B cell (primary cell): ENCODE measurements around the gene PTPRG. TPM values are rescaled to one million over a fixed set of nuclear protein-coding genes. Genes with fewer than 3 reads are reported as not detected.

Source experiments
- ATAC-seq: fragments of 200-7000 bp; cut with Tn5 transposase; one replicate; pipeline ENCODE4 v1.10.0; 2021; ENCODE audit warnings: low read depth, mild to moderate bottlenecking, moderate number of reproducible peaks, moderate library complexity
- CTCF ChIA-PET: fragments of 350-600 bp; sonication (Branson Sonifier 250); formaldehyde crosslinking; loops from one replicate; lab custom pipeline; 2021; ENCODE audit warnings: antibody characterized with exemption, inconsistent platforms; lab: Charles Lee
- POLR2A ChIA-PET: fragments of 350-600 bp; sonication (Branson Sonifier 250); formaldehyde crosslinking; loops from one replicate; lab custom pipeline; 2021; ENCODE audit warnings: antibody characterized with exemption; lab: Charles Lee
- DNase-seq: peaks from one replicate; pipeline ENCODE4 v3.0.0; 2013
- H2AFZ ChIP-seq: 2 replicates; pipeline ENCODE4 v1.6.1; 2012; ENCODE audit warnings: mild to moderate bottlenecking, low read depth, low read length; ENCODE audit not compliant: insufficient read depth, poor library complexity, severe bottlenecking
- H3K27ac ChIP-seq, 2 donors: 1 replicate in 1 of 2; 2 replicates in 1 of 2; pipeline ENCODE4 v1.5.1; 2012 to 2013; ENCODE audit warnings: low read length in 2 of 2, mild to moderate bottlenecking in 2 of 2, moderate library complexity in 1 of 2
- H3K27me3 ChIP-seq, 4 experiments: fragments of 200-600 bp in 1 of 4; sonication (generic) in 1 of 4; replicated peaks in 1 of 4; 1 replicate in 2 of 4; 2 replicates in 2 of 4; pipeline versions ENCODE4 v1.6.1 to v1.7.0; 2013 to 2016; ENCODE audit warnings: low read length in 3 of 4, mild to moderate bottlenecking in 2 of 4, mixed read lengths in 1 of 4, moderate library complexity in 1 of 4; ENCODE audit not compliant: insufficient read depth in 4 of 4, control insufficient read depth in 3 of 4; ENCODE audit errors: control extremely low read depth in 1 of 4
- H3K36me3 ChIP-seq, 2 experiments: replicated peaks in 1 of 2; 1 replicate in 1 of 2; 2 replicates in 1 of 2; pipeline versions ENCODE4 v1.6.1 to v1.7.1; 2013; ENCODE audit warnings: low read length in 1 of 2; ENCODE audit not compliant: insufficient read depth in 2 of 2, control insufficient read depth in 1 of 2; ENCODE audit errors: control extremely low read depth in 1 of 2, extremely low read depth in 1 of 2
- H3K4me1 ChIP-seq, 2 donors: fragments of 200-600 bp in 1 of 2; sonication (generic) in 1 of 2; 1 replicate in 1 of 2; 2 replicates in 1 of 2; pipeline versions ENCODE4 v1.5.1 to v1.6.1; 2013 to 2017; ENCODE audit warnings: low read length in 2 of 2; ENCODE audit not compliant: control insufficient read depth in 2 of 2, insufficient read depth in 2 of 2
- H3K4me2 ChIP-seq: replicated peaks from 2 replicates; pipeline ENCODE3; 2012; ENCODE audit warnings: mild to moderate bottlenecking, low read depth, low read length; ENCODE audit not compliant: poor library complexity, severe bottlenecking
- H3K4me3 ChIP-seq, 5 experiments: fragments of 200-600 bp in 1 of 5; sonication (generic) in 1 of 5; 1 replicate in 3 of 5; 2 replicates in 2 of 5; pipeline versions ENCODE4 v1.5.1 to v1.7.0; 2011 to 2016; ENCODE audit warnings: low read length in 4 of 5, mild to moderate bottlenecking in 4 of 5, low read depth in 2 of 5, control low read depth in 1 of 5, moderate library complexity in 1 of 5; ENCODE audit not compliant: insufficient read depth in 1 of 5; ENCODE audit errors: control extremely low read depth in 1 of 5, extremely low read depth in 1 of 5
- H3K79me2 ChIP-seq: fragments of 200-600 bp; sonication (generic); one replicate; pipeline ENCODE4 v1.6.0; 2016; ENCODE audit warnings: low read length; ENCODE audit not compliant: control insufficient read depth, insufficient read depth
- H3K9ac ChIP-seq: fragments of 200-600 bp; sonication (generic); 2 replicates; pipeline ENCODE4 v1.6.1; 2017; ENCODE audit warnings: mild to moderate bottlenecking, low read length, moderate library complexity
- H3K9me3 ChIP-seq, 3 donors: one replicate each; pipeline versions ENCODE4 v1.6.1 to v1.7.1; 2013; ENCODE audit warnings: low read length in 2 of 3; ENCODE audit not compliant: control insufficient read depth in 2 of 3, insufficient read depth in 1 of 3; ENCODE audit errors: control extremely low read depth in 1 of 3
- H4K20me1 ChIP-seq: 2 replicates; pipeline ENCODE4 v1.6.0; 2012; ENCODE audit warnings: mild to moderate bottlenecking, low read length; ENCODE audit not compliant: insufficient read depth, control insufficient read depth, poor library complexity, severe bottlenecking
- H3K27ac Mint-ChIP-seq: one replicate; pipeline ENCODE4 v1.8.0; 2021; ENCODE audit warnings: mixed read lengths
- H3K27me3 Mint-ChIP-seq: one replicate; pipeline ENCODE4 v1.8.0; 2021; ENCODE audit warnings: mixed read lengths
- H3K4me1 Mint-ChIP-seq: one replicate; pipeline ENCODE4 v1.8.0; 2021; ENCODE audit warnings: mixed read lengths
- H3K4me3 Mint-ChIP-seq: one replicate; pipeline ENCODE4 v1.8.0; 2021; ENCODE audit warnings: mixed read lengths
- H3K9me3 Mint-ChIP-seq: one replicate; pipeline ENCODE4 v1.8.0; 2022; ENCODE audit warnings: mixed read lengths; ENCODE audit not compliant: insufficient read depth
- CTCF ChIP-seq: fragments of 200-600 bp; IDR thresholded peaks from one replicate; pipeline ENCODE4 v1.8.0; 2022; ENCODE audit warnings: antibody characterized with exemption, mild to moderate bottlenecking
- EZH2 ChIP-seq: IDR thresholded peaks from 2 replicates; pipeline ENCODE4 v1.6.1; 2012; ENCODE audit warnings: borderline replicate concordance, low read depth, mild to moderate bottlenecking, moderate library complexity, low read length; ENCODE audit not compliant: insufficient read depth, poor library complexity, severe bottlenecking
- WGBS: methylation state at CpG from one replicate; pipeline ENCODE4 v1.1.5; 2013; ENCODE audit warnings: missing lambda C conversion rate; ENCODE audit not compliant: insufficient coverage; 5-methylcytosine and 5-hydroxymethylcytosine counted together
- intact Hi-C: fragments of 100-400 bp; cut with micrococcal nuclease; formaldehyde crosslinking; loops from one replicate; pipeline ENCODE4 v1.10.0; 2022
- polyA plus RNA-seq: library from polyadenylated mRNA; depleted of rRNA; stranded (reverse); fragments of >200 nt; gene quantifications from 2 replicates; pipeline ENCODE4 v1.2.3, GENCODE V29; 2012
- total RNA-seq, 2 donors: library from RNA; stranded (reverse); fragments of 120-200 nt in 1 of 2; gene quantifications; 1 replicate in 1 of 2; 2 replicates in 1 of 2; pipeline versions ENCODE4 v1.2.3 to v1.2.4, GENCODE V29; 2013 to 2022

Gene PTPRG
- total and polyA plus RNA-seq, 2 donors (not counting 1 experiment from before 2014, with no cell fraction given): 0.12 to 1.3 TPM

- DNase-seq (no peak), ATAC-seq (no peak)
- Mint-ChIP-seq H3K9me3 (no peaks in the 10 kb centered on the region), H3K27me3 (no peaks in the 10 kb centered on the region), H3K27ac (no peak overlapping the region), H3K4me1 (no peaks in the 10 kb centered on the region), H3K4me3 (no peak overlapping the region)
- ChIA-PET CTCF (no interaction called here), POLR2A (no interaction called here)
- Histone ChIP-seq H2AFZ (no peak overlapping the region), H4K20me1 (no peaks in the 10 kb centered on the region), H3K4me3 (no peak overlapping the region), H3K9me3 (no peaks in the 10 kb centered on the region), H3K4me2 (no peak overlapping the region), H3K79me2 (no peaks in the 10 kb centered on the region), H3K27ac (no peak overlapping the region), H3K4me1 (no peaks in the 10 kb centered on the region), H3K36me3 (no peaks in the 10 kb centered on the region), H3K9ac (no peak overlapping the region), H3K27me3 (no peaks in the 10 kb centered on the region)
- no peak for TF ChIP-seq CTCF
- no peak for TF ChIP-seq EZH2
- intact Hi-C loops: no loop called here
Observed at GRCh38 chr3:61960976-61961375, 399.6 kb downstream of the PTPRG start.

GRCh38 chr3:61961900-61962299 lies 400.5 kb downstream of the PTPRG start:
- no peaks in the 10 kb centered on the region for H3K9me3 Mint-ChIP-seq
- H3K4me1 Mint-ChIP-seq: no peaks in the 10 kb centered on the region
- H3K9ac ChIP-seq: no peak overlapping the region
- no peaks in the 10 kb centered on the region for H3K36me3 ChIP-seq
- H4K20me1 ChIP-seq: no peaks in the 10 kb centered on the region
- ChIA-PET CTCF (no interaction called here), POLR2A (no interaction called here)
- H3K4me1 ChIP-seq: no peaks in the 10 kb centered on the region
- no peak for TF ChIP-seq CTCF
- TF ChIP-seq EZH2: no peak
- H3K27ac ChIP-seq: no peak overlapping the region
- H3K79me2 ChIP-seq: no peaks in the 10 kb centered on the region
- H3K27me3 Mint-ChIP-seq: no peaks in the 10 kb centered on the region
- no peak overlapping the region for H3K4me2 ChIP-seq
- DNase-seq: no peak
- H3K4me3 Mint-ChIP-seq: no peak overlapping the region
- no peaks in the 10 kb centered on the region for H3K9me3 ChIP-seq
- H2AFZ ChIP-seq: no peak overlapping the region
- no peak for ATAC-seq
- H3K27me3 ChIP-seq: no peaks in the 10 kb centered on the region
- intact Hi-C loops: no loop called here
- no CpG with 5 or more reads among the region's 3 CpGs for WGBS
- H3K27ac Mint-ChIP-seq: no peak overlapping the region
- H3K4me3 ChIP-seq: no peak overlapping the region
